Liver (tissue), 9 donors: Measurements from ENCODE around the gene ZC3HAV1. TPM values are rescaled to one million over a fixed set of nuclear protein-coding genes. Genes with fewer than 3 reads are reported as not detected.
"Not testable (repeated sequence)": the region's sequence is repeated elsewhere in the genome, so short reads cannot be mapped to it uniquely, and the experiment has no call there.

Experiments used
- DNase-seq: peaks from one replicate; pipeline ENCODE4 v3.0.0-alpha.2; 2017; ENCODE audit warnings: low spot score
- H3K27ac ChIP-seq, 2 donors: one replicate each; pipeline ENCODE4 v1.7.0; 2013; ENCODE audit warnings: inconsistent platforms in 2 of 2, low read length in 2 of 2, control low read depth in 1 of 2, low read depth in 1 of 2, mild to moderate bottlenecking in 1 of 2
- H3K27me3 ChIP-seq, 4 donors: one replicate each; pipeline versions ENCODE4 v1.6.1 to v1.7.0; 2013; ENCODE audit warnings: low read length in 3 of 4, inconsistent platforms in 1 of 4, mild to moderate bottlenecking in 1 of 4, moderate library complexity in 1 of 4; ENCODE audit not compliant: control insufficient read depth in 4 of 4, insufficient read depth in 4 of 4
- H3K36me3 ChIP-seq, 4 donors: one replicate each; pipeline versions ENCODE4 v1.6.1 to v1.7.0; 2013; ENCODE audit warnings: low read length in 3 of 4, mild to moderate bottlenecking in 3 of 4, low read depth in 1 of 4, moderate library complexity in 1 of 4; ENCODE audit not compliant: control insufficient read depth in 4 of 4, insufficient read depth in 3 of 4
- H3K4me1 ChIP-seq, 4 donors: one replicate each; pipeline versions ENCODE4 v1.6.1 to v1.7.0; 2013; ENCODE audit warnings: low read length in 3 of 4, mild to moderate bottlenecking in 3 of 4, moderate library complexity in 1 of 4; ENCODE audit not compliant: control insufficient read depth in 4 of 4, insufficient read depth in 4 of 4
- H3K4me3 ChIP-seq, 3 donors: one replicate each; pipeline versions ENCODE4 v1.6.1 to v1.7.0; 2013; ENCODE audit warnings: low read length in 3 of 3, control low read depth in 1 of 3, low read depth in 1 of 3, mild to moderate bottlenecking in 1 of 3
- H3K9ac ChIP-seq, 2 donors: one replicate each; pipeline ENCODE4 v1.7.0; 2013; ENCODE audit warnings: low read length in 2 of 2, mild to moderate bottlenecking in 2 of 2, moderate library complexity in 2 of 2, control low read depth in 1 of 2, low read depth in 1 of 2
- H3K9me3 ChIP-seq, 4 donors: one replicate each; pipeline versions ENCODE4 v1.6.1 to v1.7.0; 2013; ENCODE audit warnings: low read length in 3 of 4; ENCODE audit not compliant: control insufficient read depth in 4 of 4
- ATF3 ChIP-seq: IDR thresholded peaks from 2 replicates; pipeline ENCODE4 v1.6.1; 2016; ENCODE audit warnings: antibody characterized with exemption
- CTCF ChIP-seq: fragments of 150-350 bp; IDR thresholded peaks from 2 replicates; pipeline ENCODE4 v1.5.1; 2017; ENCODE audit warnings: improper control_type of control experiment, low read depth, low read length; ENCODE audit not compliant: missing input control
- FOXA1 ChIP-seq: IDR thresholded peaks from 2 replicates; pipeline ENCODE4 v1.6.1; 2016; ENCODE audit warnings: antibody characterized with exemption
- GABPA ChIP-seq, 2 donors: IDR thresholded peaks in 1 of 2; conservative IDR thresholded peaks in 1 of 2; 2 replicates each; pipeline ENCODE4 v1.6.1; 2016; ENCODE audit warnings: antibody characterized with exemption in 2 of 2, mild to moderate bottlenecking in 1 of 2, moderate library complexity in 1 of 2
- HNF4A ChIP-seq, 2 donors: conservative IDR thresholded peaks; 2 replicates each; pipeline ENCODE4 v1.6.1; 2016; ENCODE audit warnings: antibody characterized with exemption in 2 of 2, mild to moderate bottlenecking in 2 of 2
- HNF4G ChIP-seq: IDR thresholded peaks from 2 replicates; pipeline ENCODE4 v1.6.1; 2016; ENCODE audit warnings: antibody characterized with exemption
- JUND ChIP-seq, 2 donors: IDR thresholded peaks; 2 replicates each; pipeline ENCODE4 v1.6.1; 2016; ENCODE audit warnings: antibody characterized with exemption in 2 of 2
- MAX ChIP-seq: IDR thresholded peaks from 2 replicates; pipeline ENCODE4 v1.6.1; 2016; ENCODE audit warnings: antibody characterized with exemption
- NR2F2 ChIP-seq: IDR thresholded peaks from 2 replicates; pipeline ENCODE4 v1.6.1; 2016; ENCODE audit warnings: antibody characterized with exemption
- RAD21 ChIP-seq, 2 donors: IDR thresholded peaks; 2 replicates each; pipeline ENCODE4 v1.6.1; 2016; ENCODE audit warnings: antibody characterized with exemption in 2 of 2, mild to moderate bottlenecking in 2 of 2
- REST ChIP-seq: IDR thresholded peaks from 2 replicates; pipeline ENCODE4 v1.6.1; 2016; ENCODE audit warnings: antibody characterized with exemption, mild to moderate bottlenecking
- SP1 ChIP-seq: IDR thresholded peaks from 2 replicates; pipeline ENCODE4 v1.6.1; 2018; ENCODE audit warnings: antibody characterized with exemption, mild to moderate bottlenecking
- TAF1 ChIP-seq: conservative IDR thresholded peaks from 2 replicates; pipeline ENCODE4 v1.6.1; 2016; ENCODE audit warnings: antibody characterized with exemption, mild to moderate bottlenecking
- YY1 ChIP-seq: IDR thresholded peaks from 2 replicates; pipeline ENCODE4 v1.6.1; 2016; ENCODE audit warnings: antibody characterized with exemption, mild to moderate bottlenecking
- ZBTB33 ChIP-seq: IDR thresholded peaks from 2 replicates; pipeline ENCODE4 v1.6.1; 2016; ENCODE audit warnings: antibody characterized with exemption
- WGBS: extraction: QIAGEN DNeasy Blood & Tissue Kit; methylation state at CpG from one replicate; pipeline ENCODE4 v1.1.7; 2013; 5-methylcytosine and 5-hydroxymethylcytosine counted together
- polyA plus RNA-seq, 2 donors: library from polyadenylated mRNA; stranded (reverse) in 1 of 2; unstranded in 1 of 2; fragments of 200-250 nt in 1 of 2; fragments of >200 nt in 1 of 2; fragmentation: Nextera tagmentation in 1 of 2; extraction: Ambion mirVana in 1 of 2; gene quantifications; one replicate each; pipeline versions ENCODE4 v1.2.1 to v1.2.3, GENCODE V29; 2013 to 2015
- total RNA-seq, 2 donors: library from RNA; depleted of rRNA; stranded (reverse); fragments of >200 nt; gene quantifications; one replicate each; pipeline ENCODE4 v1.2.3, GENCODE V29; 2014
- donor health status: healthy.
- donor health status: healthy.
- donor health status: healthy.
- donor health status: healthy.
- donor health status: healthy.

ZC3HAV1 gene
- total and polyA plus RNA-seq, 4 donors: 6.6 to 40.5 (median 16.5) TPM

GRCh38 chr7:139094030-139094429 is 15.5 kb downstream of the ZC3HAV1 start:
- 88% methylated on average over 3 of the region's 3 CpGs for WGBS
- H3K27me3 ChIP-seq: no peaks in the 10 kb centered on the region
- peaks cover 0 to 3% (median 3%) of the 10 kb centered on the region in 4 donors for H3K36me3 ChIP-seq
- TF ChIP-seq GABPA (IDR thresholded peaks at IDR 0.05 in 1 of 2, conservative IDR thresholded peaks at IDR 0.05 in 1 of 2) (no peak), NR2F2 (no peak), ATF3 (no peak), TAF1 (no peak), REST (no peak), CTCF (no peak), FOXA1 (no peak), HNF4A (conservative IDR thresholded peaks at IDR 0.05) (no peak), JUND (IDR thresholded peaks at IDR 0.05) (no peak), SP1 (no peak), MAX (no peak), HNF4G (no peak), YY1 (no peak), RAD21 (IDR thresholded peaks at IDR 0.05) (no peak), ZBTB33 (no peak)
- H3K4me1 ChIP-seq: peaks cover 0 to 9% (median 3%) of the 10 kb centered on the region in 4 donors
- H3K27ac ChIP-seq: no peak overlapping the region
- H3K9me3 ChIP-seq: no peaks in the 10 kb centered on the region
- no peak for DNase-seq
- no peak overlapping the region for H3K4me3 ChIP-seq
- H3K9ac ChIP-seq: no peak overlapping the region

- H3K27ac ChIP-seq, H3K4me3 ChIP-seq, H3K4me1 ChIP-seq, H3K9me3 ChIP-seq, DNase-seq, H3K36me3 ChIP-seq, H3K9ac ChIP-seq, H3K27me3 ChIP-seq: not testable (repeated sequence)
- WGBS: 92% methylated on average over 10 of the region's 10 CpGs
Observed at GRCh38 chr7:139093512-139093911, 16.0 kb downstream of the ZC3HAV1 start.
